ENCODE measurements around the gene NPPC. TPM values are rescaled to one million over a fixed set of nuclear protein-coding genes. Genes with fewer than 3 reads are reported as not detected.
"Not testable (repeated sequence)": the region's sequence is repeated elsewhere in the genome, so short reads cannot be mapped to it uniquely, and the experiment has no call there.

The NPPC gene
- total RNA-seq, 2 donors from 2014 or later: 3.2 TPM; not detected in 1

- Histone ChIP-seq H3K4me3 (no peak overlapping the region), H3K4me1 (no peaks in the 10 kb centered on the region), H3K27ac (no peak overlapping the region), H3K27me3 (no peaks in the 10 kb centered on the region), H3K36me3 (no peaks in the 10 kb centered on the region), H3K9ac (ENCODE audit: low read depth in 2 of 2, low read length in 2 of 2) (no peak overlapping the region), H3K9me3 (no peaks in the 10 kb centered on the region)
- TF ChIP-seq CTCF (IDR thresholded peaks at IDR 0.05): no peak
- intact Hi-C loops (cut with DNase I): no loop called here
- DNase-seq: no peak
Measured at GRCh38 chr2:231918501-231919330, 7.5 kb downstream of the NPPC start.

GRCh38 chr2:231917280-231918066 lies 8.7 kb downstream of the NPPC start:
- H3K27me3 ChIP-seq: no peaks in the 10 kb centered on the region
- intact Hi-C loops (cut with DNase I): no loop called here
- H3K4me1 ChIP-seq: no peaks in the 10 kb centered on the region
- H3K4me3 ChIP-seq: no peak overlapping the region
- no peaks in the 10 kb centered on the region for H3K9me3 ChIP-seq
- H3K27ac ChIP-seq: no peak overlapping the region
- no peak for TF ChIP-seq CTCF (IDR thresholded peaks at IDR 0.05)
- H3K9ac ChIP-seq (ENCODE audit: low read depth in 2 of 2, low read length in 2 of 2): no peak overlapping the region
- DNase-seq: no peak
- H3K36me3 ChIP-seq: no peaks in the 10 kb centered on the region

GRCh38 chr2:231914077-231914690 lies 12.0 kb downstream of the NPPC start:
- no peaks in the 10 kb centered on the region for H3K4me1 ChIP-seq

GRCh38 chr2:231911381-231911780 lies 14.8 kb downstream of the NPPC start:
- intact Hi-C loops (cut with DNase I): no loop called here
- DNase-seq: no peak
- Histone ChIP-seq H3K27ac (no peak overlapping the region), H3K4me1 (no peaks in the 10 kb centered on the region), H3K9me3 (no peaks in the 10 kb centered on the region), H3K4me3 (no peak overlapping the region), H3K9ac (ENCODE audit: low read depth in 2 of 2, low read length in 2 of 2) (no peak overlapping the region), H3K27me3 (no peaks in the 10 kb centered on the region), H3K36me3 (no peaks in the 10 kb centered on the region)
- TF ChIP-seq CTCF (IDR thresholded peaks at IDR 0.05): no peak

More at GRCh38 chr2:231914077-231914690, 12.0 kb downstream of the NPPC start:
- no peak overlapping the region for H3K27ac ChIP-seq
- no peaks in the 10 kb centered on the region for H3K27me3 ChIP-seq
- H3K9me3 ChIP-seq: no peaks in the 10 kb centered on the region
- TF ChIP-seq CTCF (IDR thresholded peaks at IDR 0.05): no peak
- no peak overlapping the region for H3K4me3 ChIP-seq
- H3K9ac ChIP-seq (ENCODE audit: low read depth in 2 of 2, low read length in 2 of 2): no peak overlapping the region
- intact Hi-C loops (cut with DNase I): no loop called here
- no peak for DNase-seq
- H3K36me3 ChIP-seq: no peaks in the 10 kb centered on the region

- no peak overlapping the region for H3K27ac ChIP-seq
- H3K9ac ChIP-seq (ENCODE audit: low read depth in 2 of 2, low read length in 2 of 2): no peak overlapping the region
- no peaks in the 10 kb centered on the region for H3K27me3 ChIP-seq
- intact Hi-C loops (cut with DNase I): no loop called here
- no peak for DNase-seq
- no peak for TF ChIP-seq CTCF (IDR thresholded peaks at IDR 0.05)
- no peaks in the 10 kb centered on the region for H3K36me3 ChIP-seq
- no peak overlapping the region for H3K4me3 ChIP-seq
- H3K4me1 ChIP-seq: no peaks in the 10 kb centered on the region
- H3K9me3 ChIP-seq: no peaks in the 10 kb centered on the region
Measured at GRCh38 chr2:231910771-231911170, 15.4 kb downstream of the NPPC start.

GRCh38 chr2:231910161-231910560 lies 16.0 kb downstream of the NPPC start:
- H3K4me3 ChIP-seq; H3K4me1 ChIP-seq; intact Hi-C loops (cut with DNase I); H3K9me3 ChIP-seq; H3K27ac ChIP-seq; H3K36me3 ChIP-seq; H3K27me3 ChIP-seq; H3K9ac ChIP-seq (ENCODE audit: low read depth in 2 of 2, low read length in 2 of 2); DNase-seq: not testable (repeated sequence)

Data from colonic mucosa (tissue), 4 donors.